Breast epithelium (tissue), 3 donors: ENCODE data around the gene ID3.

Source experiments
- POLR2A ChIP-seq: fragments of 450-650 bp; IDR thresholded peaks from one replicate; pipeline ENCODE4 v1.6.1; 2016; ENCODE audit warnings: antibody characterized with exemption, mild to moderate bottlenecking, moderate library complexity
- POLR2AphosphoS5 ChIP-seq, 3 donors: sonication (generic); formaldehyde crosslinking; IDR thresholded peaks; one replicate each; pipeline ENCODE4 v1.6.1; 2017; ENCODE audit warnings: antibody characterized with exemption in 3 of 3
- TF ChIP-seq, protein P1 (sequence below), 3 donors: fragments of 450-650 bp; IDR thresholded peaks; one replicate each; pipeline ENCODE4 v1.5.1; 2016 to 2017; ENCODE audit warnings: antibody characterized with exemption in 3 of 3, mild to moderate bottlenecking in 3 of 3, moderate library complexity in 3 of 3

DNA sequence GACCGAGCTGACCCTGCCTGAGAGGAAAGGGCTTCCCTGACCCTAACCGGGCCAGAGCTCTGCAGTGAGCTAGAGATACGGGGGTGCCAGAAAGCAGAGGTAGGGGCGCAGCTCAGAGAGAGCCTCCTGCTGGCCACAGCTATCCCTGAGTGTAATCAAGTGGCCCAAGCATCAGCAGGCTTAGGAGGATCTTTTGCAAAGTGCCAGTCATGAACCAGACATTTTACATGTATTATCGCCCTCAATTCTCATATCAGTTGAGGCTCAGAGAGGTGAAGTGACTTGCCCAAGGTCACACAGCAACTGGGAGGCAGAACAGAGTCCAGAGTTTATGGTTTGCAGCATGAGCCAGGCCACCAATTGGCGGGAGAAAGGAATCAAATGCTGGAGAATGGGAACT is 7.0 kb upstream of the ID3 start:
- TF ChIP-seq POLR2A (no peak), POLR2AphosphoS5 (IDR thresholded peaks at IDR 0.05) (no peak)
- TF ChIP-seq, protein P1, sequence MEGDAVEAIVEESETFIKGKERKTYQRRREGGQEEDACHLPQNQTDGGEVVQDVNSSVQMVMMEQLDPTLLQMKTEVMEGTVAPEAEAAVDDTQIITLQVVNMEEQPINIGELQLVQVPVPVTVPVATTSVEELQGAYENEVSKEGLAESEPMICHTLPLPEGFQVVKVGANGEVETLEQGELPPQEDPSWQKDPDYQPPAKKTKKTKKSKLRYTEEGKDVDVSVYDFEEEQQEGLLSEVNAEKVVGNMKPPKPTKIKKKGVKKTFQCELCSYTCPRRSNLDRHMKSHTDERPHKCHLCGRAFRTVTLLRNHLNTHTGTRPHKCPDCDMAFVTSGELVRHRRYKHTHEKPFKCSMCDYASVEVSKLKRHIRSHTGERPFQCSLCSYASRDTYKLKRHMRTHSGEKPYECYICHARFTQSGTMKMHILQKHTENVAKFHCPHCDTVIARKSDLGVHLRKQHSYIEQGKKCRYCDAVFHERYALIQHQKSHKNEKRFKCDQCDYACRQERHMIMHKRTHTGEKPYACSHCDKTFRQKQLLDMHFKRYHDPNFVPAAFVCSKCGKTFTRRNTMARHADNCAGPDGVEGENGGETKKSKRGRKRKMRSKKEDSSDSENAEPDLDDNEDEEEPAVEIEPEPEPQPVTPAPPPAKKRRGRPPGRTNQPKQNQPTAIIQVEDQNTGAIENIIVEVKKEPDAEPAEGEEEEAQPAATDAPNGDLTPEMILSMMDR (IDR thresholded peaks at IDR 0.05): no peak
